Measurements from ENCODE around the gene SRGN. TPM values are rescaled to one million over a fixed set of nuclear protein-coding genes. Genes with fewer than 3 reads are reported as not detected.

Gene SRGN
- total RNA-seq, 1 donor from 2014 or later = 117 TPM

DNA sequence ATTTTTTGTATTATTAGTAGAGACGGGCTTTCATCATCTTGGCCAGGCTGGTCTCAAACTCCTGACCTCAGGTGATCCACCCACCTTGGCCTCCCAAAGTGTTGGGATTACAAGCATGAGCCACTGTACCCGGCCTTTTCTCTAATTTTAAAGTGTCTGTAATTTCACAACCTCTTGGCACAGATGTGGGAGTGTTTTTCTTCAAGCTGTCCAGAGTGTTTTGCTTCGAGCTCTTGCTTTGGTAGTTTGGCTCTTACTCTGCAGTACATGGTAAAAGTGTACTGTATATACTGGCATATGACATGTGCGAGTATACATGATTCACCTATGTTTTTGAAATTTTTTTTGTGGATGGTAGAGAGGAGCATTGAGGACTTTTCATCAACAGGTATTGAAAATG, 9.8 kb downstream of the SRGN start:
- no peak for DNase-seq (ENCODE audit: extremely low spot score in 2 of 2)
- no peaks in the 10 kb centered on the region for H3K36me3 ChIP-seq
- H3K4me3 ChIP-seq = no peak overlapping the region
- no peak overlapping the region for H3K27ac ChIP-seq
- H3K9me3 ChIP-seq = no peaks in the 10 kb centered on the region
- intact Hi-C loops (cut with DNase I) = no loop called here
- H3K27me3 ChIP-seq = no peaks in the 10 kb centered on the region
- H3K4me1 ChIP-seq = peaks cover 10% of the 10 kb centered on the region
- TF ChIP-seq POLR2AphosphoS5 (IDR thresholded peaks at IDR 0.05; ENCODE audit: insufficient read depth in 1 of 2, low read depth in 1 of 2) = no peak
- TF ChIP-seq, protein P1, sequence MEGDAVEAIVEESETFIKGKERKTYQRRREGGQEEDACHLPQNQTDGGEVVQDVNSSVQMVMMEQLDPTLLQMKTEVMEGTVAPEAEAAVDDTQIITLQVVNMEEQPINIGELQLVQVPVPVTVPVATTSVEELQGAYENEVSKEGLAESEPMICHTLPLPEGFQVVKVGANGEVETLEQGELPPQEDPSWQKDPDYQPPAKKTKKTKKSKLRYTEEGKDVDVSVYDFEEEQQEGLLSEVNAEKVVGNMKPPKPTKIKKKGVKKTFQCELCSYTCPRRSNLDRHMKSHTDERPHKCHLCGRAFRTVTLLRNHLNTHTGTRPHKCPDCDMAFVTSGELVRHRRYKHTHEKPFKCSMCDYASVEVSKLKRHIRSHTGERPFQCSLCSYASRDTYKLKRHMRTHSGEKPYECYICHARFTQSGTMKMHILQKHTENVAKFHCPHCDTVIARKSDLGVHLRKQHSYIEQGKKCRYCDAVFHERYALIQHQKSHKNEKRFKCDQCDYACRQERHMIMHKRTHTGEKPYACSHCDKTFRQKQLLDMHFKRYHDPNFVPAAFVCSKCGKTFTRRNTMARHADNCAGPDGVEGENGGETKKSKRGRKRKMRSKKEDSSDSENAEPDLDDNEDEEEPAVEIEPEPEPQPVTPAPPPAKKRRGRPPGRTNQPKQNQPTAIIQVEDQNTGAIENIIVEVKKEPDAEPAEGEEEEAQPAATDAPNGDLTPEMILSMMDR (IDR thresholded peaks at IDR 0.05) = no peak
- no peak for TF ChIP-seq POLR2A (IDR thresholded peaks at IDR 0.05)

DNA sequence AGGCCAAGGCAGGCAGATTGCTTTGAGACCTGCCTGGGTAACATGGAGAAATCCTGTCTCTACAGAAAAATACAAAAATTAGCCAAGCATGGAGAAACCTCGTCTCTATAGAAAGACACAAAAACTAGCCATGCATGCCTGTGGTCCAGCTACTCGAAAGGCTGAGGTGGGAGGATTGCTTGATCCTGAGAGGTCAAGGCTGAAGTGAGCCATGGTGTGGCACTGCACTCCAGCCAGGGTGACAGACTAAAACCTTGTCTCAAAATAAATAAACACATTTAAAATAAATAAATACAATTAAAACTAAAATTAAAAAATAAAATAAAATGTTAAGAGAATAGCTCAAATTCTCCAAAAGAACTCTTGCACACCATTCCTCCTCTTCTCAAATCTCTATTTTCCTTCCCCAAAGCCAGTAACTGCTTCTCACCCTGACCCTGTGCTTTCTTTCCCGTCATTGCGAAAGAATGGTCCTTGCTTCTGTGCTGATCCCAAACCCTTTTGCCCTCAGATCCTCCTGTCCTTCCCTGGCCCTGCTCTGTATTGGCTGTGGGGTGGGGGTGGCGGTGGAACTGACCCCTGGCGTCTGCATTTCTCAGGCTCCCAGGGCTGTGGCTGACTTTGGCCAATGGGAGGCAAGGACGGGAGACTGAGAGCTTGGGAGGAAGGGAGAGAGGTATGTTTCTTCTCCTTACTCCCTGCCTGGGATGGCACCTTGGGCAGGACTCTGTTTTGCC, 12.4 kb downstream of the SRGN start:
- Histone ChIP-seq H3K4me1 (no peaks in the 10 kb centered on the region), H3K4me3 (no peak overlapping the region), H3K9me3 (no peaks in the 10 kb centered on the region), H3K27ac (no peak overlapping the region), H3K36me3 (no peaks in the 10 kb centered on the region), H3K27me3 (no peaks in the 10 kb centered on the region)
- intact Hi-C loops (cut with DNase I) = no loop called here
- DNase-seq (ENCODE audit: extremely low spot score in 2 of 2) = no peak
- no peak for TF ChIP-seq POLR2AphosphoS5 (IDR thresholded peaks at IDR 0.05; ENCODE audit: insufficient read depth in 1 of 2, low read depth in 1 of 2)
- TF ChIP-seq POLR2A (IDR thresholded peaks at IDR 0.05) = no peak
- TF ChIP-seq, protein P1 (IDR thresholded peaks at IDR 0.05) = no peak

DNA sequence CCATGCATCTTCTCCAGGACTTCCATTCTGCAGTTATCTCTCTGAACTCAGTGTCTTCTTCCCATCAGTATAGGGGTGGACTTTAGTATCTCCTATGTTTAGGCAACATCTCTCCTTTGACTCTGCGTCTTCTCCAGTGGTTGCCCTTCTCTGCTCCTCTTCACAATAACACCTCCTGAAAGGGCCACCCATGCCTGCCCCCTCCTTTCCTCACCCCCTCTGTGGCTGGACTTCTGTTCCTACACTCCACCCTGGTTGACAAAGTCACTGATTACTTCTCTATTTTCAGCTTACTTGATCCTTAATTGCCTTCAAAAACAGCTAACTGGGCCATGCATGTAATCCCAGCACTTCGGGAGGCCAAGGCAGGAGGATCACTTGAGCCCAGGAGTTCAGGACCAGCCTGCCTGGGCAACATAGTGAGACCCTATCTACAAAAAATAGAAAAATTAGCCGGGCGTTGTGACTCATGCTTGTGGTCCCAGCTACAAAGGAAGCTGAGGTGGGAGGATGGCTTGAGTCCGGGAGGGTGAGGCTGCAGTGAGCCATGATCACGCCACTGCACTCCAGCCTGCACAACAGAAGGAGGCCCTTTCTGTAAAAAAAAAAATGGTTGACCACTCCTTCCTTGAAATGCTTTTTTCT, 13.7 kb downstream of the SRGN start:
- no peak for DNase-seq (ENCODE audit: extremely low spot score in 2 of 2)
- no peaks in the 10 kb centered on the region for H3K36me3 ChIP-seq
- no peaks in the 10 kb centered on the region for H3K9me3 ChIP-seq
- intact Hi-C loops (cut with DNase I) = no loop called here
- H3K4me3 ChIP-seq = no peak overlapping the region
- H3K27me3 ChIP-seq = no peaks in the 10 kb centered on the region
- no peak for TF ChIP-seq POLR2A (IDR thresholded peaks at IDR 0.05)
- no peak overlapping the region for H3K27ac ChIP-seq
- H3K4me1 ChIP-seq = no peaks in the 10 kb centered on the region

DNA sequence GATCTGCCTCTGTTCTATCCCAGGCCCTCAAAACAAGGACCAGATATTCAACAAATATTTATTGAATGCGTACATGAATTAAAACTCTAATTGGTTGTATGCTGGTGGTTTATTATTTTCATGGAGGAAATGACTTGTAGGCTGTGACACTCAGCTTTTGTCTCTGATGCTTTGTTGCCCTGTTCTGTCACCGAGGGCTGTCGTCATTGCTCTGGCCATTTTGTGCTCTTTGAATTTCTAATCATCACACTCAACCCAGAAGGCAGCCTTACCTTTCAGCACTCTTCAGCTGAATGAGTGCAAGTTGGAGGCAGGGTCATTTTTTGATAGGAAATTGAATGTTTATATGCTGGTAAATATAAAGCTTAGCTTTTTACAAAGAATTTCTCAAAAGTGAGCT, 14.5 kb downstream of the SRGN start:
- Histone ChIP-seq H3K9me3 (no peaks in the 10 kb centered on the region), H3K4me3 (no peak overlapping the region), H3K36me3 (no peaks in the 10 kb centered on the region), H3K4me1 (no peaks in the 10 kb centered on the region), H3K27me3 (no peaks in the 10 kb centered on the region), H3K27ac (no peak overlapping the region)
- intact Hi-C loops (cut with DNase I) = no loop called here
- no peak for TF ChIP-seq POLR2A (IDR thresholded peaks at IDR 0.05)
- no peak for TF ChIP-seq POLR2AphosphoS5 (IDR thresholded peaks at IDR 0.05; ENCODE audit: insufficient read depth in 1 of 2, low read depth in 1 of 2)
- TF ChIP-seq, protein P1 (IDR thresholded peaks at IDR 0.05) = no peak
- DNase-seq (ENCODE audit: extremely low spot score in 2 of 2) = no peak

DNA sequence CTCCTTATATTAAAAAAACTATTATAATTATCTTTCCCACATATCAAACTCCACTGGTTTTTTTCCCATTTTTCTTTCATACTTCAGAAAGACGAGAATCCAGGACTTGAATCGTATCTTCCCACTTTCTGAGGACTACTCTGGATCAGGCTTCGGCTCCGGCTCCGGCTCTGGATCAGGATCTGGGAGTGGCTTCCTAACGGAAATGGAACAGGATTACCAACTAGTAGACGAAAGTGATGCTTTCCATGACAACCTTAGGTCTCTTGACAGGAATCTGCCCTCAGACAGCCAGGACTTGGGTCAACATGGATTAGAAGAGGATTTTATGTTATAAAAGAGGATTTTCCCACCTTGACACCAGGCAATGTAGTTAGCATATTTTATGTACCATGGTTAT, 15.9 kb downstream of the SRGN start:
- H3K27ac ChIP-seq = no peak overlapping the region
- H3K27me3 ChIP-seq = no peaks in the 10 kb centered on the region
- DNase-seq (ENCODE audit: extremely low spot score in 2 of 2) = no peak
- TF ChIP-seq, protein P1 (IDR thresholded peaks at IDR 0.05) = no peak
- TF ChIP-seq POLR2A (IDR thresholded peaks at IDR 0.05) = no peak
- no peak for TF ChIP-seq POLR2AphosphoS5 (IDR thresholded peaks at IDR 0.05; ENCODE audit: insufficient read depth in 1 of 2, low read depth in 1 of 2)
- H3K4me3 ChIP-seq = no peak overlapping the region
- no peaks in the 10 kb centered on the region for H3K9me3 ChIP-seq
- H3K36me3 ChIP-seq = no peaks in the 10 kb centered on the region
- intact Hi-C loops (cut with DNase I) = no loop called here
- H3K4me1 ChIP-seq = no peaks in the 10 kb centered on the region
